GM12878 (cell line): Measurements from ENCODE around the gene FAM124B. TPM values are rescaled to one million over a fixed set of nuclear protein-coding genes. Genes with fewer than 3 reads are reported as not detected.
A peak's percentile ranks its signal among the peaks of the same experiment; 100 is the strongest.

ENCODE experiments used
- ATAC-seq: fragments of 200-7000 bp; cut with Tn5 transposase; 3 replicates; pipeline ENCODE4 v1.9.1; 2020; ENCODE audit warnings: mild to moderate bottlenecking, moderate library complexity
- BruUV-seq: library from RNA; stranded (reverse); fragments of 400-500 nt; replicated peaks from 2 replicates; lab custom pipeline; 2021; lab: Mats Ljungman, UMichigan
- CTCF ChIA-PET: fragments of 300-600 bp; sonication (Branson Sonifier 250); formaldehyde crosslinking; extraction: SDS; loops from one replicate; lab custom pipeline; 2021; ENCODE audit warnings: inconsistent platforms; lab: Yijun Ruan, JAX
- POLR2A ChIA-PET: fragments of 350-600 bp; formaldehyde crosslinking; extraction: SDS; loops from one replicate; lab custom pipeline; 2021; ENCODE audit warnings: inconsistent platforms; lab: Charles Lee
- RAD21 ChIA-PET: fragments of 300-600 bp; sonication (Branson Sonifier 250); formaldehyde crosslinking; loops from one replicate; lab custom pipeline; 2023; ENCODE audit warnings: antibody characterized with exemption; ENCODE audit not compliant: unreplicated experiment; lab: Charles Lee
- SMC1A ChIA-PET: fragments of 300-600 bp; sonication (Branson Sonifier 250); formaldehyde crosslinking; loops from one replicate; lab custom pipeline; 2023; ENCODE audit not compliant: unreplicated experiment, uncharacterized antibody; lab: Charles Lee
- DNase-seq: peaks from one replicate; pipeline ENCODE4 v3.0.0-alpha.2; 2011; ENCODE audit warnings: low read depth, low spot score
- FAIRE-seq: peaks from 3 replicates; lab custom pipeline; 2011; peaks lifted over from hg19 to GRCh38; lab: Jason Lieb, UNC
- H2AFZ ChIP-seq: 2 replicates; pipeline ENCODE4 v1.6.0; 2011; ENCODE audit warnings: low read depth, low read length, control low read depth; ENCODE audit not compliant: control insufficient read depth
- H3K27ac ChIP-seq: 2 replicates; pipeline ENCODE4 v1.5.1; 2011; ENCODE audit warnings: control low read depth; ENCODE audit not compliant: control insufficient read depth, insufficient read depth
- H3K27me3 ChIP-seq, 2 experiments: replicated peaks in 1 of 2; 2 replicates each; pipeline versions ENCODE4 v1.6.0 to v1.6.1; 2011; ENCODE audit warnings: low read length in 1 of 2; ENCODE audit not compliant: control insufficient read depth in 2 of 2, insufficient read depth in 2 of 2
- H3K36me3 ChIP-seq, 2 experiments: 2 replicates each; pipeline ENCODE4 v1.5.1; 2011; ENCODE audit warnings: low read length in 1 of 2; ENCODE audit not compliant: control insufficient read depth in 2 of 2, insufficient read depth in 2 of 2
- H3K4me1 ChIP-seq: 2 replicates; pipeline ENCODE4 v1.6.1; 2011; ENCODE audit warnings: mild to moderate bottlenecking, low read length, moderate library complexity, mixed read lengths; ENCODE audit not compliant: control insufficient read depth, insufficient read depth
- H3K4me2 ChIP-seq: 2 replicates; pipeline ENCODE4 v1.6.0; 2011; ENCODE audit warnings: control low read depth; ENCODE audit not compliant: control insufficient read depth, insufficient read depth
- H3K4me3 ChIP-seq: fragments of 200-600 bp; sonication (generic); 2 replicates; pipeline ENCODE4 v1.5.1; 2016
- H3K79me2 ChIP-seq: 2 replicates; pipeline ENCODE4 v1.6.0; 2011; ENCODE audit warnings: low read length; ENCODE audit not compliant: control insufficient read depth, insufficient read depth
- H3K9ac ChIP-seq: 2 replicates; pipeline ENCODE4 v1.8.0; 2011; ENCODE audit warnings: low read length, control low read depth, mixed read lengths; ENCODE audit not compliant: control insufficient read depth, insufficient read depth
- H3K9me3 ChIP-seq: replicated peaks from 3 replicates; pipeline ENCODE4 v1.5.1; 2011; ENCODE audit warnings: mild to moderate bottlenecking, low read length; ENCODE audit not compliant: control insufficient read depth, insufficient read depth
- H4K20me1 ChIP-seq: 2 replicates; pipeline ENCODE4 v1.6.0; 2011; ENCODE audit not compliant: control insufficient read depth, insufficient read depth
- CBX5 ChIP-seq: sonication (generic); IDR thresholded peaks from 2 replicates; pipeline ENCODE4 v1.6.1; 2016; ENCODE audit warnings: low read depth, moderate library complexity, mild to moderate bottlenecking, inconsistent platforms
- HDGF ChIP-seq: fragments of 450-650 bp; IDR thresholded peaks from 2 replicates; pipeline ENCODE4 v1.6.1; 2016; ENCODE audit warnings: antibody characterized with exemption
- IRF4 ChIP-seq: IDR thresholded peaks from 2 replicates; pipeline ENCODE4 v1.6.1; 2011; ENCODE audit warnings: low read depth, low read length
- MEF2B ChIP-seq: fragments of 450-650 bp; IDR thresholded peaks from 2 replicates; pipeline ENCODE4 v1.6.1; 2018; ENCODE audit warnings: mild to moderate bottlenecking, moderate library complexity; ENCODE audit not compliant: partially characterized antibody, poor library complexity, severe bottlenecking
- NR2F1 ChIP-seq: fragments of 450-650 bp; conservative IDR thresholded peaks from 2 replicates; pipeline ENCODE4 v1.6.1; 2017; ENCODE audit warnings: mild to moderate bottlenecking
- RAD51 ChIP-seq: fragments of 450-650 bp; IDR thresholded peaks from 2 replicates; pipeline ENCODE4 v1.6.1; 2016; ENCODE audit warnings: moderate library complexity, mild to moderate bottlenecking, inconsistent platforms
- RELB ChIP-seq: fragments of 450-650 bp; IDR thresholded peaks from 2 replicates; pipeline ENCODE4 v1.6.1; 2017; ENCODE audit warnings: low read depth, mild to moderate bottlenecking, moderate library complexity
- SKIL ChIP-seq: fragments of 450-650 bp; IDR thresholded peaks from 2 replicates; pipeline ENCODE4 v1.6.1; 2017; ENCODE audit warnings: mild to moderate bottlenecking, low read depth, inconsistent platforms; ENCODE audit not compliant: poor library complexity, severe bottlenecking
- SPI1 ChIP-seq: IDR thresholded peaks from 2 replicates; pipeline ENCODE4 v1.6.1; 2011; ENCODE audit warnings: low read depth, mild to moderate bottlenecking, low read length, moderate library complexity, borderline replicate concordance; ENCODE audit not compliant: insufficient read depth
- ZBED1 ChIP-seq: IDR thresholded peaks from 2 replicates; pipeline ENCODE4 v1.6.1; 2016; ENCODE audit warnings: borderline replicate concordance
- ZNF622 ChIP-seq: fragments of 450-650 bp; IDR thresholded peaks from 2 replicates; pipeline ENCODE4 v1.6.1; 2017; ENCODE audit warnings: mild to moderate bottlenecking, inconsistent platforms
- WGBS: methylation state at CpG from one replicate; pipeline ENCODE4 v1.1.6; 2016; ENCODE audit warnings: low lambda C conversion rate; ENCODE audit not compliant: insufficient replicate concordance, insufficient coverage; ENCODE audit errors: missing lambda C conversion rate; 5-methylcytosine and 5-hydroxymethylcytosine counted together
- in situ Hi-C: fragments of 300-500 bp; cut with MboI; formaldehyde crosslinking; loops from 9 replicates; pipeline ENCODE4 v1.14.3; 2018; ENCODE audit warnings: mixed read lengths
- intact Hi-C: fragments of 100-400 bp; cut with micrococcal nuclease; formaldehyde crosslinking; loops from one replicate; pipeline ENCODE4 v1.14.2; 2022; ENCODE audit not compliant: unreplicated experiment
- polyA plus RNA-seq, 11 experiments: library from polyadenylated mRNA; depleted of rRNA in 4 of 11; unstranded in 6 of 11; stranded (reverse) in 5 of 11; fragments of >200 nt; fragmentation: Nextera tagmentation in 4 of 11; fragmentation: Illumina TruSeq in 1 of 11; extraction: Ambion mirVana in 4 of 11; extraction: Trizol in 1 of 11; gene quantifications; 1 replicate in 1 of 11; 2 replicates in 10 of 11; pipeline versions ENCODE4 v1.2.1 to v1.2.3, GENCODE V29; 2011 to 2016; ENCODE audit warnings: inconsistent platforms in 2 of 11, missing spikeins in 2 of 11, low read depth in 1 of 11
- total RNA-seq, 4 experiments: library from RNA; depleted of rRNA in 3 of 4; stranded (reverse); fragments of >200 nt in 3 of 4; fragmentation: Illumina TruSeq in 1 of 4; extraction: Trizol in 1 of 4; gene quantifications; 2 replicates each; pipeline versions ENCODE4 v1.2.1 to v1.2.3, GENCODE V29; 2013 to 2021
- TF ChIP-seq, protein P1 (sequence below): IDR thresholded peaks from 2 replicates; pipeline ENCODE4 v1.6.1; 2011; ENCODE audit warnings: borderline replicate concordance, low read depth, mild to moderate bottlenecking, moderate library complexity, mixed read lengths, low read length; ENCODE audit not compliant: insufficient read depth; ENCODE audit errors: extremely low read length

FAM124B gene
- total and polyA plus RNA-seq, 10 of the 15 experiments (the other 5 are each of a cell fraction or from before 2014, with no cell fraction given), result not detected

DNA sequence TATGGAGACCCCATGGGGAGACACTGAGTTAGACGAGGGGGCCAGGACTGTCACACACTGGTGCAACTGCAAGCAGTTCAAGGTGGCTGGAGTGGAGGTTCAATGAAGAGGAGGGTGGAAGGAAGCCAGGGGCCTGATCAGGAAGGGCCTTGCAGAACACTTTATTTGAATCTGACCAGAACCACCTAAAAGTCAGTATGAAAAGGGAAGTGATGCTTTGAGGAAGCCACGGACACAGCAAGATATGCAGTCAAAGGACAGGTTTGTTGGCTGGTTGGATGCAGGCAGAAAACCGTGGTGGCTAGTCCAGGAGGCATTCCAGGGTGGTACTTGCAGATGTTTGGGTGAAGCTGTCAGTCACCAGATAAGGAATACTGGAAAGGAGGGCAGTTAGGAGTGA lies 3.5 kb upstream of the FAM124B start:
- CTCF ChIA-PET, result interaction anchor here (1.0 kb wide), 1 partner anchor 33 kb away, joined by 3 read pairs; no protein-coding TSS in a partner anchor
- peak; percentile 55 for ATAC-seq

GRCh38 chr2:224404796-224405195 lies 2.9 kb upstream of the FAM124B start:
- H3K9ac ChIP-seq, result no peak overlapping the region
- intact Hi-C loops (no loop called here), in situ Hi-C loops (no loop called here)
- H3K27me3 ChIP-seq, result peaks cover 0 to 7% of the 10 kb centered on the region in 2 experiments; a peak in 1 of 4 replicates
- H4K20me1 ChIP-seq, result no peaks in the 10 kb centered on the region
- H3K9me3 ChIP-seq, result peaks cover 2% of the 10 kb centered on the region; the same call in 2 of the 3 replicates
- no peak overlapping the region for H3K27ac ChIP-seq
- no TSS peak for BruUV-seq
- SMC1A ChIA-PET, result no interaction called here
- no peaks in the 10 kb centered on the region for H3K79me2 ChIP-seq
- 54% methylated on average over 5 of the region's 5 CpGs for WGBS
- H3K4me2 ChIP-seq, result no peak overlapping the region
- CTCF ChIA-PET, result interaction anchor here (0.7 to 1.0 kb wide), 2 partner anchors 12 to 32 kb away, joined by 3 read pairs; no protein-coding TSS in a partner anchor
- H3K4me3 ChIP-seq, result no peak overlapping the region
- H2AFZ ChIP-seq, result no peak overlapping the region
- DNase-seq, result no peak
- H3K36me3 ChIP-seq, result no peaks in the 10 kb centered on the region
- POLR2A ChIA-PET, result no interaction called here
- RAD21 ChIA-PET, result no interaction called here
- no peak for ATAC-seq
- FAIRE-seq, result no peak
- peaks cover 3% of the 10 kb centered on the region; the same call in 1 of the 2 replicates for H3K4me1 ChIP-seq
- TF ChIP-seq, protein P1, sequence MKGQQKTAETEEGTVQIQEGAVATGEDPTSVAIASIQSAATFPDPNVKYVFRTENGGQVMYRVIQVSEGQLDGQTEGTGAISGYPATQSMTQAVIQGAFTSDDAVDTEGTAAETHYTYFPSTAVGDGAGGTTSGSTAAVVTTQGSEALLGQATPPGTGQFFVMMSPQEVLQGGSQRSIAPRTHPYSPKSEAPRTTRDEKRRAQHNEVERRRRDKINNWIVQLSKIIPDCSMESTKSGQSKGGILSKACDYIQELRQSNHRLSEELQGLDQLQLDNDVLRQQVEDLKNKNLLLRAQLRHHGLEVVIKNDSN, result no peak
- TF ChIP-seq RELB, result no peak
- no peak for TF ChIP-seq NR2F1
- no peak for TF ChIP-seq ZNF622
- no peak for TF ChIP-seq HDGF
- no peak for TF ChIP-seq CBX5
- TF ChIP-seq ZBED1, result no peak
- TF ChIP-seq MEF2B, result no peak
- no peak for TF ChIP-seq SKIL
- TF ChIP-seq IRF4, result no peak

More for the DNA sequence above, 3.5 kb upstream of the FAM124B start:
- no peaks in the 10 kb centered on the region for H4K20me1 ChIP-seq
- H2AFZ ChIP-seq, result no peak overlapping the region
- TF ChIP-seq RAD51 (no peak), SPI1 (peak; percentile 81)
- peaks cover 2% of the 10 kb centered on the region; the same call in 2 of the 3 replicates for H3K9me3 ChIP-seq
- POLR2A ChIA-PET, result no interaction called here
- no peaks in the 10 kb centered on the region for H3K36me3 ChIP-seq
- DNase-seq (peak; percentile 3), FAIRE-seq (no peak)
- H3K9ac ChIP-seq, result no peak overlapping the region
- RAD21 ChIA-PET, result no interaction called here
- SMC1A ChIA-PET, result no interaction called here
- H3K27ac ChIP-seq, result no peak overlapping the region
- no peak overlapping the region for H3K4me3 ChIP-seq
- intact Hi-C loops, result no loop called here
- BruUV-seq, result no TSS peak
- H3K4me1 ChIP-seq, result peaks cover 3% of the 10 kb centered on the region; the same call in 1 of the 2 replicates
- 2% methylated on average over 3 of the region's 3 CpGs for WGBS
- in situ Hi-C loops, result no loop called here
- H3K4me2 ChIP-seq, result 0 out of 2 replicates have a peak overlapping the region, but pooled peaks have one; percentile 7
- H3K79me2 ChIP-seq, result no peaks in the 10 kb centered on the region
- H3K27me3 ChIP-seq, result peaks cover 0 to 7% of the 10 kb centered on the region in 2 experiments; a peak in 1 of 4 replicates
